Measurements from ENCODE around the gene AKT3.
A peak's percentile ranks its signal among the peaks of the same experiment; 100 is the strongest.

Gene AKT3

DNA sequence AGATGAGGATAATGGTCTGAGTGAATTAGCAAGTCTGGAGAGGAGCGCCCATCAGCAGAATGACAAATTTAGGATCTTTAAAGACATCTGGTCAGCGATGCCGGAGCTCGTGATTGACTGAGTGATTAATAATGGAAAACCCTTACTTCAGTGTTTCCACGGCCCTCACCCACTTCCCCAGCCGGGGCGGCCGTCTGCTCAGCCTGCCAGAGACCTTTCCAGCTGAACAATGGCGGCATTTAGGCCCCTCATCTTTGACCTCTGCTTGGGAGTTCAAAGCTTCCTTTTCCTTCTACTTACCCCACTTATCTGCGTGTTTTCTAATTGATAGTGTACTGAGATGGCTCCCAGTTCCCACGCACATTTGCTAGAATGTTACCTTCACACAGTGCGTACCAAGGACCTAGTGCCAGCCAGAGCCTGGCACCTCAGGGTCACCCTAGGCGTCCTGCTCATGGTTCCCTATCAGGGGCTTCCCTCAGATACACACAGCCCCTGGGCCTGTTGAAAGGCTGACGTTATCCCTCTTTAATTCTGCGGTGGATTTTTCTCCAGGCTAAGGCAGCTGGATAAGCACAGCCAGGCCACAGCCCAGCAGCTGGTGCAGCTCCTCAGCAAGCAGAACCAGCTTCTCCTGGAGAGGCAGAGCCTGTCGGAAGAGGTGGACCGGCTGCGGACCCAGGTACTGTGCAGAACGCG is 361.4 kb downstream of the AKT3 start:
- no peak for DNase-seq (ENCODE audit: low read depth)
- TF ChIP-seq, protein P1, sequence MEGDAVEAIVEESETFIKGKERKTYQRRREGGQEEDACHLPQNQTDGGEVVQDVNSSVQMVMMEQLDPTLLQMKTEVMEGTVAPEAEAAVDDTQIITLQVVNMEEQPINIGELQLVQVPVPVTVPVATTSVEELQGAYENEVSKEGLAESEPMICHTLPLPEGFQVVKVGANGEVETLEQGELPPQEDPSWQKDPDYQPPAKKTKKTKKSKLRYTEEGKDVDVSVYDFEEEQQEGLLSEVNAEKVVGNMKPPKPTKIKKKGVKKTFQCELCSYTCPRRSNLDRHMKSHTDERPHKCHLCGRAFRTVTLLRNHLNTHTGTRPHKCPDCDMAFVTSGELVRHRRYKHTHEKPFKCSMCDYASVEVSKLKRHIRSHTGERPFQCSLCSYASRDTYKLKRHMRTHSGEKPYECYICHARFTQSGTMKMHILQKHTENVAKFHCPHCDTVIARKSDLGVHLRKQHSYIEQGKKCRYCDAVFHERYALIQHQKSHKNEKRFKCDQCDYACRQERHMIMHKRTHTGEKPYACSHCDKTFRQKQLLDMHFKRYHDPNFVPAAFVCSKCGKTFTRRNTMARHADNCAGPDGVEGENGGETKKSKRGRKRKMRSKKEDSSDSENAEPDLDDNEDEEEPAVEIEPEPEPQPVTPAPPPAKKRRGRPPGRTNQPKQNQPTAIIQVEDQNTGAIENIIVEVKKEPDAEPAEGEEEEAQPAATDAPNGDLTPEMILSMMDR (IDR thresholded peaks at IDR 0.05; ENCODE audit: low read length, missing control alignments): no peak
- no peak overlapping the region for H3K4me3 ChIP-seq (replicated peaks; ENCODE audit: low read depth, low read length)

DNA sequence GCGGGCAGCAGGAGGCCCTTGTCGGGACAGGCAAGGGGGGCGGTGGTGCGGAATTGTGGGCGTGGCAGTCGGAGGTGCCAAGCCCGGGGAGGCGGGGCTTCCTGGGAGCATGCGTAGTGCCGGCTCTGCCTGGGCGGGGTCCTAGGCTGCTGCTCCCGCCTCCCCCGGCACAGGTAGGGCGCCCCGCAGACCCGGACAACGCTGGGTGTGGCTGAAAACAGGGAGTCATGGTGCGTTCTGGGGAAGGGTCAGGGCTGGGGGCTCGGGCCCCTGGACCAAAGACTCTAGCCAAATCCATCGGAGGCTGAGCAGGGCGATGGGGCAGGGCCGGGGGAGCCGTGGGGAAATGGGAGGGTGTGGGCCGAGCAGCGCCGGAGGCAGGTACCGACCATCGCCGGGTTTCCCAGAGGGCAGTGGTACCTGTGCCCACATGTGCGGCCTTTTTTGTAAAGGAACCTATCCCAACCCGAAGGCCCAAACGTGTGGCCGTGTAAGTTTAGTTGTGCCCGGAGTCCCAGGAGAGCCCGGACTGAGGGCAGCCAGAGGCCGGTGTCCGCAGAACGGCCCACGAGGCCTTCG is 362.3 kb downstream of the AKT3 start:
- TF ChIP-seq, protein P1 (IDR thresholded peaks at IDR 0.05; ENCODE audit: low read length, missing control alignments): no peak
- no peak overlapping the region for H3K4me3 ChIP-seq (replicated peaks; ENCODE audit: low read depth, low read length)
- DNase-seq (ENCODE audit: low read depth): no peak

DNA sequence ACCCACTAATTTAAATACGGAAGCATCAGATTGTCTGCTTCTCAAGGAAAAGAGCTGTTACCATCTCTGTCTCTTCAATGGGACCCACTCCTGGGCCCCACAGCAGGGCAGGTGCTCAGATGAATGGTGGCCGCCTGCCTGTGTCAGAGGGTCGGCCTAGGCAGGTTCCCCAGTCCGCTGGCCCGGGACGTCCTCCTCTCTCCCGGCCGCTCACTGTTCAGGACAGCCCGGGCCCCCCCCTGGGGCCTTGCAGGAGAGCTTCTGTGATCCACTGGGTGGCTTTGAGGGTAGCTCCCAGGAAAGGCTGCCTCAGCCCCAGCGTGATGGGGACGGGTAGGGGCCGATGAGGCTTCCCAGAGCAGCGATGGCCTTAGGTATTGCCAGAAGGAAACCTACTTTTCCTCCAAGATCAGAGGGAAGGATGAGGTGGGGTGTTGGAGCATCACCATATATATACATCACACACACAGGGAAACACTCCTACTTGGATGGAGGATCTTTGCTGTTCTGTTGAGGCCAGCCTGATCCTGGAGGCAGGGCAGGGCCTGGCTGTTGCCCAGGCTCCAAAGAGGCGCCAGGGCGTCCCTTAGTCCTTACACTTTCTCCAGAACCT is 362.9 kb downstream of the AKT3 start:
- no peak overlapping the region for H3K4me3 ChIP-seq (replicated peaks; ENCODE audit: low read depth, low read length)
- no peak for DNase-seq (ENCODE audit: low read depth)
- TF ChIP-seq, protein P1 (IDR thresholded peaks at IDR 0.05; ENCODE audit: low read length, missing control alignments): no peak

DNA sequence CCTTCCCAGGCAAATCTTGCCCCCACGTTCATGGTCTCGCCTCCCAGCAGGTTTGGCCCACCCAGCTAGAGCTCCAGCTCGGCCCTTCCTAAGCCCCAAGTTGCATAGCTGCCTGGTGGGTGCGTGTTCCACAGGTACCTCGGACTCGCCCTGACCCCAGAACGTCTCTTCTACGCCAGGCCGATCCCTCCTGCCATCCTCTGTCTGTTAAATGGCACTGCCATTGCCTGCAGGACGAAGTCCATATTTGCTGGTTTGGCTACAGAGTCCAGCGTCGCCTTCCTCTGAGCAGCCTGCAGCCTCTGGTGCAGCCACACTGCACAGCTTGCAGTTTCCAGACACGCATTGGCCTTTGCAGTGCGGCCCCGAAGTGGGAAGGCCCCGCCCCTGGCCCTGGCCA is 366.1 kb downstream of the AKT3 start:
- TF ChIP-seq, protein P1 (IDR thresholded peaks at IDR 0.05; ENCODE audit: low read length, missing control alignments): no peak
- no peak for DNase-seq (ENCODE audit: low read depth)
- H3K4me3 ChIP-seq (replicated peaks; ENCODE audit: low read depth, low read length): no peak overlapping the region

DNA sequence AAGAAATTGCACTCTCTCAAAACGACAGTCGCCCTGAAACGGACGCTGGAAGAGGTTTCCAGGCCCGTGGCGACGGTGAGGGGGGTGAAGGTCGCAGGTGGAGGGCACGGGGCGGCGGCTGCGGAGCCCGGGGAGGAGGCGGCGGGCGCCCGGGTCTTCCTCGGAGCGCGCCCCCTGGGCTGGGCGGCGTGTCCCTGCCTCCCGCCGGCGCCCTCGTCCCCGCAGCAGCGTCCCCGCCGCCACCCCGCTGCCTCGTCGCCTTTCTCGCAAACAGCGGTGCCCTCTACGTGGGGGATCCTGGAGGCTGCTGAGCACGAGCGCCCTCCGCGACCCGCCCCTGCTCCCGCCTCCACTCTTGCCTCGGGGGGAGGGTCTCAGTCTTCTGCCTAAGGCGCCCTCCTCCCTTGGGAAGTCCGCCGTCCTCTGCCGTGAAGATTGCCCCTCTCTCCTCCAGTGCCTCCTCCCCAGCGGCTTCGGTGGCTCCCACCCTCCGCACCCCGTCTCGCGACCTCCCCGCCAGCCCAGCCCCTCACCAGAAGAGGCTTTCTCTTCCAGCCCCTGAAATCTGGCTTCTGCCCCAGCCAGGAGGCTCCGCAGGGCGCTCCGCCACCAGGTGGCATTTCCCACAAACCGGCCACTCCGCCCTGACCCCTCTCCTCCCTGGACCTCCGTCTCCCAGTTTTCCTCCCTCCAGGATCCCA is 366.8 kb downstream of the AKT3 start:
- DNase-seq (ENCODE audit: low read depth): no peak
- H3K4me3 ChIP-seq (replicated peaks; ENCODE audit: low read depth, low read length): no peak overlapping the region
- TF ChIP-seq, protein P1 (IDR thresholded peaks at IDR 0.05; ENCODE audit: low read length, missing control alignments): no peak

DNA sequence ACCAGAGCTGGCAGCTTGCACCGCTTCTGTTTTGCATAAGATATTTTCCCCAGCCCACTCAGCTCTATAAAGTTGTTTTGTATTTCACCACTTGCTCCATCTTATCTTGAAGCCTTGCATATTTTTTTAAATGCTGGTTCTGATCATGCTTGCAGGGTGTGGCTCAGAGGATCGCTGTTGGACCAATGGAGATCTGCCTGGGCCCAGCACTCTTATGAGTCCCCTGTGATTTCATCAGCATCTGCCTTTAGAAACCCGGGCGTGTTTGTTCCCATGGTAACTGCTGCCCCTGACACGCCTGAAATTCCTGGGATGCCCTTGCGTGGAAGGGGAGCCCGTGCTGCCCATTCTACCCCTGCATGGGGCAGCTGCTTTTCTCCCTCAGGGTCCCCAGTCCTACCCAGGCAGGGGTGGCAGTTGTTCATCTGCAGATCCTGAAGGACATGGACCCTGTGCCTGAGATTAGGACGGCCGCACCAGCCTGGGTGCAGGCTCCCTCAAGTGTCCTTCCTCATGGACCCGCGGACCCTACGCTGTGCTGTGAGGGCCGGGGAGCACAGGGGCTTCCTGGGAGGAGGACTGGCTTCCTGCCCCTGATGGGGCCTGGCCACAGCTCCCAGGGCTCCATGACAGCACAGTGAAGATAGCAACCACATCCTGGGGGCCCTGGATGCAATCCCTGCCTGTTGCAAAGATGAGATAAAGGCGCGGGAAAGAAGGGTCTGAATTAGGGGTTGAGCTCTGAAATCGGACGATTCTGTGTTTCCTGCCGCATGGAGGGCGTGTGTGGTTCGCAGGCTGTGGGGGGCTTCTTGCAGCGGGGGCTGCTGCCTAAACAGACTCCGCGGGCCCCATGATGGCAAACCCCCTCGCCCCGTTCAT is 367.7 kb downstream of the AKT3 start:
- DNase-seq (ENCODE audit: low read depth): peak; percentile 85
- no peak overlapping the region for H3K4me3 ChIP-seq (replicated peaks; ENCODE audit: low read depth, low read length)
- TF ChIP-seq, protein P1 (IDR thresholded peaks at IDR 0.05; ENCODE audit: low read length, missing control alignments): no peak
